HCT116 (cell line): Measurements from ENCODE around the gene ADORA3. TPM values are rescaled to one million over a fixed set of nuclear protein-coding genes. Genes with fewer than 3 reads are reported as not detected.

Source experiments
- ATAC-seq: fragments of 200-7000 bp; cut with Tn5 transposase; 2 replicates; pipeline ENCODE4 v1.9.1; 2020; ENCODE audit warnings: mild to moderate bottlenecking, moderate library complexity
- BruUV-seq: library from RNA; stranded (reverse); fragments of 400-500 nt; replicated peaks from 2 replicates; lab custom pipeline; 2021; lab: Mats Ljungman, UMichigan
- CTCF ChIA-PET: fragments of 300-600 bp; sonication (Branson Sonifier 250); formaldehyde crosslinking; loops from one replicate; lab custom pipeline; 2021; ENCODE audit warnings: antibody characterized with exemption; lab: Charles Lee
- POLR2A ChIA-PET: fragments of 300-600, 350-600 bp; sonication (Branson Sonifier 250); formaldehyde crosslinking; loops from one replicate; lab custom pipeline; 2021; ENCODE audit warnings: antibody characterized with exemption; lab: Charles Lee
- RAD21 ChIA-PET, 2 experiments: fragments of 300-600 bp; sonication (Branson Sonifier 250); formaldehyde crosslinking; loops; one replicate each; lab custom pipeline; 2023; ENCODE audit warnings: low total read pairs in 2 of 2; ENCODE audit not compliant: uncharacterized antibody in 2 of 2, unreplicated experiment in 2 of 2, low non-redundant PET in 1 of 2; lab: Charles Lee
- DNase-seq: peaks from one replicate; pipeline ENCODE4 v3.0.0-alpha.2; 2010; ENCODE audit warnings: low read depth, low spot score
- H2AFZ ChIP-seq: fragments of 200-600 bp; shearing (Covaris generic), sonication (generic); 2 replicates; pipeline ENCODE4 v1.6.1; 2017; ENCODE audit warnings: low read depth, mixed run types, mixed read lengths, antibody characterized with exemption, low read length; ENCODE audit not compliant: poor library complexity, severe bottlenecking
- H3K27ac ChIP-seq: 2 replicates; pipeline ENCODE4 v1.5.1; 2012; ENCODE audit warnings: low read depth, low read length
- H3K27me3 ChIP-seq: fragments of 200-600 bp; sonication (generic); 2 replicates; pipeline ENCODE4 v1.6.1; 2016; ENCODE audit warnings: mixed run types, low read length, mixed read lengths; ENCODE audit not compliant: insufficient read depth
- H3K36me3 ChIP-seq, 2 experiments: fragments of 200-500 bp in 1 of 2; fragments of 200-600 bp in 1 of 2; sonication (Bioruptor generic) in 1 of 2; sonication (generic) in 1 of 2; 2 replicates each; pipeline versions ENCODE4 v1.5.1 to v1.6.1; 2014 to 2016; ENCODE audit warnings: low read length in 2 of 2, inconsistent platforms in 1 of 2, mixed read lengths in 1 of 2, mixed run types in 1 of 2; ENCODE audit not compliant: insufficient read depth in 2 of 2, control insufficient read depth in 1 of 2
- H3K4me1 ChIP-seq, 2 experiments: fragments of 200-600 bp in 1 of 2; sonication (generic) in 1 of 2; 2 replicates each; pipeline versions ENCODE4 v1.5.1 to v1.6.1; 2012 to 2017; ENCODE audit warnings: low read length in 2 of 2, inconsistent platforms in 1 of 2, mild to moderate bottlenecking in 1 of 2, mixed read lengths in 1 of 2, mixed run types in 1 of 2, moderate library complexity in 1 of 2; ENCODE audit not compliant: insufficient read depth in 2 of 2, control insufficient read depth in 1 of 2
- H3K4me2 ChIP-seq: fragments of 200-600 bp; sonication (generic); 2 replicates; pipeline ENCODE4 v1.6.1; 2017; ENCODE audit warnings: mixed run types, low read length, mixed read lengths
- H3K4me3 ChIP-seq, 2 experiments: fragments of 200-600 bp in 1 of 2; sonication (generic) in 1 of 2; replicated peaks in 1 of 2; 2 replicates each; pipeline ENCODE4 v1.5.1; 2011 to 2016; ENCODE audit warnings: low read length in 2 of 2, control low read depth in 1 of 2, low read depth in 1 of 2, mild to moderate bottlenecking in 1 of 2, mixed read lengths in 1 of 2, mixed run types in 1 of 2
- H3K79me2 ChIP-seq: fragments of 200-600 bp; sonication (generic); 2 replicates; pipeline ENCODE4 v1.6.1; 2017; ENCODE audit warnings: mild to moderate bottlenecking, mixed run types, low read length, moderate library complexity, mixed read lengths; ENCODE audit not compliant: insufficient read depth
- H3K9ac ChIP-seq: fragments of 200-600 bp; sonication (generic); 2 replicates; pipeline ENCODE4 v1.6.1; 2016; ENCODE audit warnings: low read length, mixed read lengths
- H3K9me2 ChIP-seq: fragments of 200-600 bp; sonication (generic), shearing (Covaris generic); 2 replicates; pipeline ENCODE4 v1.6.1; 2017; ENCODE audit warnings: mixed run types, mild to moderate bottlenecking, moderate library complexity; ENCODE audit not compliant: insufficient read depth
- H3K9me3 ChIP-seq, 2 experiments: fragments of 200-500 bp in 1 of 2; fragments of 200-600 bp in 1 of 2; sonication (Bioruptor generic) in 1 of 2; sonication (generic) in 1 of 2; 2 replicates each; pipeline ENCODE4 v1.6.1; 2014 to 2017; ENCODE audit warnings: low read length in 2 of 2, mixed read lengths in 2 of 2, inconsistent platforms in 1 of 2, low read depth in 1 of 2, mild to moderate bottlenecking in 1 of 2, mixed run types in 1 of 2, moderate library complexity in 1 of 2; ENCODE audit not compliant: control insufficient read depth in 1 of 2, insufficient read depth in 1 of 2
- H4K20me1 ChIP-seq: fragments of 200-600 bp; sonication (generic), shearing (Covaris generic); 2 replicates; pipeline ENCODE4 v1.6.1; 2017; ENCODE audit warnings: mixed run types, mild to moderate bottlenecking, moderate library complexity; ENCODE audit not compliant: insufficient read depth
- CBX3 ChIP-seq: IDR thresholded peaks from 2 replicates; pipeline ENCODE4 v1.6.1; 2012; ENCODE audit warnings: low read depth
- CEBPB ChIP-seq: IDR thresholded peaks from 2 replicates; pipeline ENCODE4 v1.6.1; 2012; ENCODE audit warnings: low read depth
- ELF1 ChIP-seq: IDR thresholded peaks from 2 replicates; pipeline ENCODE4 v1.6.1; 2012; ENCODE audit warnings: low read depth, borderline replicate concordance
- EZH2 ChIP-seq: fragments of 200-600 bp; sonication (generic); IDR thresholded peaks from 2 replicates; pipeline ENCODE4 v1.6.1; 2017; ENCODE audit warnings: antibody characterized with exemption, mixed run types
- EZH2phosphoT487 ChIP-seq: fragments of 200-600 bp; IDR thresholded peaks from 2 replicates; pipeline ENCODE4 v1.6.1; 2018; ENCODE audit warnings: antibody characterized with exemption, borderline replicate concordance
- FOSL1 ChIP-seq: IDR thresholded peaks from 2 replicates; pipeline ENCODE4 v1.6.1; 2012; ENCODE audit warnings: low read depth
- POLR2A ChIP-seq: IDR thresholded peaks from 2 replicates; pipeline ENCODE4 v1.7.0; 2011; ENCODE audit warnings: borderline replicate concordance; ENCODE audit not compliant: insufficient read depth, insufficient read length; ENCODE audit errors: extremely low read depth
- POLR2AphosphoS5 ChIP-seq: IDR thresholded peaks from 2 replicates; pipeline ENCODE4 v1.6.1; 2011; ENCODE audit warnings: mild to moderate bottlenecking, low read depth, low read length, moderate library complexity
- SIN3A ChIP-seq: IDR thresholded peaks from 2 replicates; pipeline ENCODE4 v1.6.1; 2012; ENCODE audit warnings: low read depth
- SP1 ChIP-seq: IDR thresholded peaks from 2 replicates; pipeline ENCODE4 v1.6.1; 2012; ENCODE audit warnings: low read depth
- TCF7L2 ChIP-seq: IDR thresholded peaks from 2 replicates; pipeline ENCODE4 v1.7.0; 2011; ENCODE audit warnings: borderline replicate concordance, inconsistent platforms; ENCODE audit not compliant: insufficient read depth, insufficient read length; ENCODE audit errors: extremely low read depth
- YY1 ChIP-seq: IDR thresholded peaks from 2 replicates; pipeline ENCODE4 v1.6.1; 2011; ENCODE audit warnings: low read length, low read depth, moderate library complexity, mild to moderate bottlenecking; ENCODE audit not compliant: insufficient replicate concordance; ENCODE audit errors: extremely low read depth
- ZFX ChIP-seq: fragments of 450-650 bp; IDR thresholded peaks from 2 replicates; pipeline ENCODE4 v1.6.1; 2017
- ZNF274 ChIP-seq: fragments of 200-500 bp; sonication (Bioruptor generic); IDR thresholded peaks from 2 replicates; pipeline ENCODE4 v1.6.1; 2014; ENCODE audit warnings: mild to moderate bottlenecking, low read depth, low read length, inconsistent platforms
- intact Hi-C: fragments of 100-400 bp; cut with micrococcal nuclease; formaldehyde crosslinking; loops from 2 replicates; pipeline ENCODE4 v1.10.0; 2022
- total RNA-seq: library from RNA; stranded (reverse); gene quantifications from one replicate; pipeline ENCODE4 v1.2.1, GENCODE V29; 2021; ENCODE audit not compliant: unreplicated experiment
- TF ChIP-seq, protein P1 (sequence below): IDR thresholded peaks from 2 replicates; pipeline ENCODE4 v1.6.1; 2012
- TF ChIP-seq, protein P2 (sequence below), 3 experiments: fragments of 200-600 bp in 1 of 3; sonication (generic) in 1 of 3; IDR thresholded peaks in 2 of 3; conservative IDR thresholded peaks in 1 of 3; 2 replicates each; pipeline ENCODE4 v1.5.1; 2012 to 2017; ENCODE audit warnings: low read depth in 2 of 3, low read length in 2 of 3, antibody characterized with exemption in 1 of 3, borderline replicate concordance in 1 of 3, control low read depth in 1 of 3, mild to moderate bottlenecking in 1 of 3, mixed read lengths in 1 of 3, mixed run types in 1 of 3, moderate library complexity in 1 of 3; ENCODE audit not compliant: insufficient read depth in 1 of 3

The ADORA3 gene
- total RNA-seq, 1 experiment from 2014 or later, result not detected

DNA sequence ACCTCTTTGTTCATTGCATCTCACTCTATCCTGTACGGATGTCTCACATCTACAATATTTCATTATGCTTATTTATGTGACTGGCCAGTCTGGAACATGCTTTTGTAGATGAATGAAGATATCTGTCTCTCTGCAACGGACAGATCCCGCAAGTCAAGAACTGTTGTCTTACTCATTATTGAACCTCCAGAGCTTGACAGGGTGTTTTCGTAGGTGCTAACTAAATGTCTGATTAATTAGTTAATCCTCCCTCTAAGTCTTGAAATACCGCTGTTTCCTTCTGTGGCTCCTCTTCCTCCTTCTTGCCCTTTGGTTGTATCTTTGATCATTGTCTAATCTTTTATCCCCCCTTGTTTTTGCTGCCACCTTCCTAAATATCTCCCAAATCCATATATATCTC, 32.8 kb downstream of the ADORA3 start:
- ATAC-seq (no peak), DNase-seq (no peak)
- H3K79me2 ChIP-seq, result no peaks in the 10 kb centered on the region
- intact Hi-C loops, result no loop called here
- H3K36me3 ChIP-seq, result no peaks in the 10 kb centered on the region
- H3K4me3 ChIP-seq, result no peak overlapping the region
- no TSS peak for BruUV-seq
- no peaks in the 10 kb centered on the region for H4K20me1 ChIP-seq
- TF ChIP-seq, protein P1, sequence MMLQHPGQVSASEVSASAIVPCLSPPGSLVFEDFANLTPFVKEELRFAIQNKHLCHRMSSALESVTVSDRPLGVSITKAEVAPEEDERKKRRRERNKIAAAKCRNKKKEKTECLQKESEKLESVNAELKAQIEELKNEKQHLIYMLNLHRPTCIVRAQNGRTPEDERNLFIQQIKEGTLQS, result no peak
- TF ChIP-seq POLR2AphosphoS5 (no peak), FOSL1 (no peak), POLR2A (no peak), ELF1 (no peak), CBX3 (no peak), YY1 (no peak), SP1 (no peak), EZH2 (no peak), ZNF274 (no peak), EZH2phosphoT487 (no peak), ZFX (no peak), CEBPB (no peak), TCF7L2 (no peak), SIN3A (no peak)
- TF ChIP-seq, protein P2, sequence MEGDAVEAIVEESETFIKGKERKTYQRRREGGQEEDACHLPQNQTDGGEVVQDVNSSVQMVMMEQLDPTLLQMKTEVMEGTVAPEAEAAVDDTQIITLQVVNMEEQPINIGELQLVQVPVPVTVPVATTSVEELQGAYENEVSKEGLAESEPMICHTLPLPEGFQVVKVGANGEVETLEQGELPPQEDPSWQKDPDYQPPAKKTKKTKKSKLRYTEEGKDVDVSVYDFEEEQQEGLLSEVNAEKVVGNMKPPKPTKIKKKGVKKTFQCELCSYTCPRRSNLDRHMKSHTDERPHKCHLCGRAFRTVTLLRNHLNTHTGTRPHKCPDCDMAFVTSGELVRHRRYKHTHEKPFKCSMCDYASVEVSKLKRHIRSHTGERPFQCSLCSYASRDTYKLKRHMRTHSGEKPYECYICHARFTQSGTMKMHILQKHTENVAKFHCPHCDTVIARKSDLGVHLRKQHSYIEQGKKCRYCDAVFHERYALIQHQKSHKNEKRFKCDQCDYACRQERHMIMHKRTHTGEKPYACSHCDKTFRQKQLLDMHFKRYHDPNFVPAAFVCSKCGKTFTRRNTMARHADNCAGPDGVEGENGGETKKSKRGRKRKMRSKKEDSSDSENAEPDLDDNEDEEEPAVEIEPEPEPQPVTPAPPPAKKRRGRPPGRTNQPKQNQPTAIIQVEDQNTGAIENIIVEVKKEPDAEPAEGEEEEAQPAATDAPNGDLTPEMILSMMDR (IDR thresholded peaks at IDR 0.05 in 2 of 3, conservative IDR thresholded peaks at IDR 0.05 in 1 of 3; ENCODE audit: borderline replicate concordance in 1 of 3, insufficient read depth in 1 of 3, low read depth in 2 of 3, low read length in 2 of 3), result no peak
- no peak overlapping the region for H2AFZ ChIP-seq
- H3K9me2 ChIP-seq, result no peaks in the 10 kb centered on the region
- no peak overlapping the region for H3K27ac ChIP-seq
- no peak overlapping the region for H3K9ac ChIP-seq
- no peaks in the 10 kb centered on the region for H3K9me3 ChIP-seq
- no peak overlapping the region for H3K4me2 ChIP-seq
- POLR2A ChIA-PET, result no interaction called here
- CTCF ChIA-PET, result no interaction called here
- RAD21 ChIA-PET, result no interaction called here
- H3K27me3 ChIP-seq, result no peaks in the 10 kb centered on the region
- no peaks in the 10 kb centered on the region for H3K4me1 ChIP-seq
